ENCODE measurements around the gene EPHA4.

- TF ChIP-seq CTCF (IDR thresholded peaks at IDR 0.05; ENCODE audit: low read depth, low read length) (no peak), EZH2phosphoT487 (IDR thresholded peaks at IDR 0.05; ENCODE audit: low read depth) (no peak)
Measured at GRCh38 chr2:221458578-221458977, 113.5 kb downstream of the EPHA4 start.
